ENCODE measurements around the gene SYCN.
"Not testable (repeated sequence)": the region's sequence is repeated elsewhere in the genome, so short reads cannot be mapped to it uniquely, and the experiment has no call there.

SYCN gene

GRCh38 chr19:39223703-39224279, 19.7 kb upstream of the SYCN start:
- DNase-seq: no peak

GRCh38 chr19:39219108-39219507, 15.0 kb upstream of the SYCN start:
- not testable (repeated sequence) for DNase-seq

GRCh38 chr19:39218230-39219007, 14.4 kb upstream of the SYCN start:
- DNase-seq: no peak

- DNase-seq: no peak
Measured at GRCh38 chr19:39217094-39217493, 13.0 kb upstream of the SYCN start.

- not testable (repeated sequence) for DNase-seq
Measured at GRCh38 chr19:39215323-39215722, 11.3 kb upstream of the SYCN start.

GRCh38 chr19:39212375-39212742, 8.3 kb upstream of the SYCN start:
- no peak for DNase-seq

- DNase-seq: no peak
Measured at GRCh38 chr19:39211731-39212374, 7.8 kb upstream of the SYCN start.

- no peak for DNase-seq
Measured at GRCh38 chr19:39209196-39209595, 5.1 kb upstream of the SYCN start.

GRCh38 chr19:39208175-39208795, 4.2 kb upstream of the SYCN start:
- DNase-seq: no peak

- no peak for DNase-seq
Measured at GRCh38 chr19:39207293-39207836, 3.3 kb upstream of the SYCN start.

- no peak for DNase-seq
Measured at GRCh38 chr19:39206122-39206521, 2.1 kb upstream of the SYCN start.

GRCh38 chr19:39205449-39205764, 1.3 kb upstream of the SYCN start:
- DNase-seq: no peak

- no peak for DNase-seq
Measured at GRCh38 chr19:39202998-39203355, 1.1 kb downstream of the SYCN start.

- DNase-seq: no peak
Measured at GRCh38 chr19:39200803-39201115, 3.3 kb downstream of the SYCN start.

- DNase-seq: no peak
Measured at GRCh38 chr19:39200066-39200802, 3.8 kb downstream of the SYCN start.

GRCh38 chr19:39199025-39199424, 5.0 kb downstream of the SYCN start:
- DNase-seq: no peak

GRCh38 chr19:39197808-39198207, 6.3 kb downstream of the SYCN start:
- DNase-seq: no peak

- no peak for DNase-seq
Measured at GRCh38 chr19:39196860-39197562, 7.1 kb downstream of the SYCN start, which contains the start of gene NCCRP1. Gene NCCRP1, plus strand, starts transcription at chr19:39196964. Its CDS starts 19 bp downstream, at chr19:39196983.

GRCh38 chr19:39196320-39196719, 7.7 kb downstream of the SYCN start:
- no peak for DNase-seq

GRCh38 chr19:39195755-39196154, 8.3 kb downstream of the SYCN start:
- no peak for DNase-seq

- no peak for DNase-seq
Measured at GRCh38 chr19:39194832-39195542, 9.1 kb downstream of the SYCN start.

GRCh38 chr19:39193803-39194202, 10.3 kb downstream of the SYCN start:
- no peak for DNase-seq
